ENCODE results near the gene IGSF11.

Gene IGSF11

DNA sequence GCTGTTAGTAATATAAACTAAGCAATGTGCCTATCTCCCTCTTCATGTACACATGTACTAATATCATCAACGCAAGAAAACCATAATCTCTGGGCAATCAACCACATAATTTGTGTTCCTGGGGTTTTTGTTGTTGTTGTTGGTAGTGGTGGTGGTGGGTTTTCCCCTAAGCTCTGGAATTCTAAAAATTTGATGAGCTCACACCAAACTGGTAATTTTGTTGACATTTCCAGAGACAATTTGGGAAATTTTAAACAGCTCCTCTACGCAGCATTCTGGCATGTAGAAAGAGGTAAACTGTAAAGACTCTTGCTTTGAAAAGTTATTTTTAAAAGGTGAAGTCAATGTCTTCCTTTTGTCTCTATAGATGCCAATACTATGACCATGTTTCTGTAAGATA lies 126.7 kb downstream of the IGSF11 start:
- DNase-seq (ENCODE audit: low read depth) = no peak
- H3K4me3 ChIP-seq (ENCODE audit: control insufficient read depth, low read depth, low read length) = no peak overlapping the region
- TF ChIP-seq, protein P1, sequence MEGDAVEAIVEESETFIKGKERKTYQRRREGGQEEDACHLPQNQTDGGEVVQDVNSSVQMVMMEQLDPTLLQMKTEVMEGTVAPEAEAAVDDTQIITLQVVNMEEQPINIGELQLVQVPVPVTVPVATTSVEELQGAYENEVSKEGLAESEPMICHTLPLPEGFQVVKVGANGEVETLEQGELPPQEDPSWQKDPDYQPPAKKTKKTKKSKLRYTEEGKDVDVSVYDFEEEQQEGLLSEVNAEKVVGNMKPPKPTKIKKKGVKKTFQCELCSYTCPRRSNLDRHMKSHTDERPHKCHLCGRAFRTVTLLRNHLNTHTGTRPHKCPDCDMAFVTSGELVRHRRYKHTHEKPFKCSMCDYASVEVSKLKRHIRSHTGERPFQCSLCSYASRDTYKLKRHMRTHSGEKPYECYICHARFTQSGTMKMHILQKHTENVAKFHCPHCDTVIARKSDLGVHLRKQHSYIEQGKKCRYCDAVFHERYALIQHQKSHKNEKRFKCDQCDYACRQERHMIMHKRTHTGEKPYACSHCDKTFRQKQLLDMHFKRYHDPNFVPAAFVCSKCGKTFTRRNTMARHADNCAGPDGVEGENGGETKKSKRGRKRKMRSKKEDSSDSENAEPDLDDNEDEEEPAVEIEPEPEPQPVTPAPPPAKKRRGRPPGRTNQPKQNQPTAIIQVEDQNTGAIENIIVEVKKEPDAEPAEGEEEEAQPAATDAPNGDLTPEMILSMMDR (IDR thresholded peaks at IDR 0.05; ENCODE audit: control insufficient read depth, insufficient read depth, low read depth, low read length, missing control alignments) = no peak

DNA sequence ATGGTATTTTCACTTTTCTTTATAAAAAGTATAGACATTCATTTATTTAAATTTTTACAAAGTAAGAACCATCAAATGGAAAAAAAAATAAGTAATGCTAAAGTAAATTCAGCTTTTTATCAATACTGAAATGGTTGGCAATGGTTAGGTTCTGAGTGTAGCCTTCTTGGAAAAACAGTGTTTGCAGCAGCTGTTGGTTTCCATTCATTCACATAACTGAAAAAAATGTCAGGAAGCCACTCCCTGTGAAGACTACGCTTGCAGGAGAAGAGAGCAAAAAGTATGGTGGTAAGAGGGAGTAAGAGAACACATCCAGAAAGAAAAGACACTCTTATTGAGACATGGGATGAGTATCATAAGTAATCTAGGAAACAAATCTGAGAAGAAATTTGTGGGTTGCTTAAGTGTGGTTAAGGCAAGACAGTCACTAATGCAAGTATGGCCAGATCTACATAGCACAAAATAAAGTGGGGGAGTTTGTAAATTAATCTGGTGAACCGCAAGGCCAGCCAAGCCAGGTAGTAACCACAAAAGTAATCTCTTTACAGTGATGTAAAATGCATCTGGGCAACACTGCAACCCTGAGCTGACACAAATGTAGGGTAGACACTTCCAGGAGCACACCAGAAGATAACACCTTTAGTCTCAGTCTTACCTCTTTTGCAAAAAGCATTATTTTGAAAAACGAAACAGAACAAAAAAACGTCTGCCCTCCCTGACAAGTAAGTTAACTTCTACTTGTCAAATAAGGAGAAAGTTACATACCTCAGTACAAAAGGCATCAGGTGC lies 133.7 kb downstream of the IGSF11 start:
- TF ChIP-seq, protein P1 (IDR thresholded peaks at IDR 0.05; ENCODE audit: control insufficient read depth, insufficient read depth, low read depth, low read length, missing control alignments) = no peak
- no peak for DNase-seq (ENCODE audit: low read depth)

DNA sequence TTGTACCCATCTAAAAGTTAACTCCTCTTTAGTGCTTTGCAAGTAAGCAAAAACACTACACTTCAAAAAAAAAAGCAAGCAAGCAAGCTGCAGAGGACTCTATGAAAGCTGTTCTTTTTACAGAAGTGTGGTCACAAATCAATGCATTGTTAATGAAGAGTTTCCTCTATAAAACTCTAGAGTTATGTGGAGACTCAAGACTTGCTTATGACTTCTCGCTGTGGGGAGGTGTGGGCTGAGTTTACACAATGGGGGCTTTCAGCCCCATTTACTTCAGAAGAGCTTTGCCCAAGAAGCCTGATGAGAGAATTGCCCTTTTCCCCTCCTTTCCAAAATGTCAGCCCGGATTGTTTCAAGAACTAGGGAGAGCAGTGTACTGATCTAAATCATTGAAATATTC lies 144.4 kb downstream of the IGSF11 start:
- DNase-seq (ENCODE audit: low read depth) = no peak
- TF ChIP-seq, protein P1 (IDR thresholded peaks at IDR 0.05; ENCODE audit: control insufficient read depth, insufficient read depth, low read depth, low read length, missing control alignments) = no peak

More for the DNA sequence above, 133.7 kb downstream of the IGSF11 start:
- H3K4me3 ChIP-seq (ENCODE audit: control insufficient read depth, low read depth, low read length) = no peak overlapping the region

DNA sequence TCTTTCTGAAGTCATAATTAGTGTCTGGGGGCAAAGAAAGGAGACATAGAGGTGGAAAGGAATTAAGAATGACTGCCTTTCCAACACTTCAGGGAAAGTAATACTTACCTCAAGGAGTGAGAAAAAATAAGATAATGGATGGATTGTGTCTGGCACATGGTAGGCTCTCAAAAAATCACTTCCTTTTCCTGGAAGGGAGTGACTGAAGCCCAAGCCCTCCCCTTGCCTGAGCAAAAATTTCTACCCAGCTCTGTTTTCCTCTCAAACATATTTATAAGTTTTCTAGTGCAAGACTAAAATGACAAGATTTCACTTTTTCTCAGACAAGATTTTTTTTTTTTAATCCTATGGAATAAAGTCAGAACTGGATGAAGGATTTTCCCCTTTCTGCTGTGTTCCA lies 145.0 kb downstream of the IGSF11 start:
- H3K4me3 ChIP-seq (ENCODE audit: control insufficient read depth, low read depth, low read length) = no peak overlapping the region
- DNase-seq (ENCODE audit: low read depth) = no peak
- TF ChIP-seq, protein P1 (IDR thresholded peaks at IDR 0.05; ENCODE audit: control insufficient read depth, insufficient read depth, low read depth, low read length, missing control alignments) = no peak

More for the DNA sequence above, 144.4 kb downstream of the IGSF11 start:
- no peak overlapping the region for H3K4me3 ChIP-seq (ENCODE audit: control insufficient read depth, low read depth, low read length)

DNA sequence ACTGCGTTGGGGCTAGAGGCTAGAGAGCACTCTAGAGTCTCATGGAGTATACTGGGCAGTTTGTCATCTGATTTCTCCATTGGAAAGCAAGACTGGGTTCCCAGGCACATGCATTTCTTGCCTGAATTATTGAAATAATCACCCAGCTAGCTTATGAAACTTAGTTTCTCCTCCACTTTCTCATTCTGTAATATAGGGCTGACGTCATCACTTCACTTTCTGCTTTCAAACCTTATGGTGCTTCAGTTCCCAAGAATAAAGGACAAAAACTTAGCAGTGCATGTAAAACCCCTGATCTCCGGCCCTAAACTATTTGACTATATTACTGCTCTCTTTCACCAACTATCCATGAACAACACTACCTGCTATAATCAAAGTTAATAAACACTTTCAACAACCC lies 147.9 kb downstream of the IGSF11 start:
- H3K4me3 ChIP-seq (ENCODE audit: control insufficient read depth, low read depth, low read length) = no peak overlapping the region
- DNase-seq (ENCODE audit: low read depth) = no peak
- TF ChIP-seq, protein P1 (IDR thresholded peaks at IDR 0.05; ENCODE audit: control insufficient read depth, insufficient read depth, low read depth, low read length, missing control alignments) = no peak

DNA sequence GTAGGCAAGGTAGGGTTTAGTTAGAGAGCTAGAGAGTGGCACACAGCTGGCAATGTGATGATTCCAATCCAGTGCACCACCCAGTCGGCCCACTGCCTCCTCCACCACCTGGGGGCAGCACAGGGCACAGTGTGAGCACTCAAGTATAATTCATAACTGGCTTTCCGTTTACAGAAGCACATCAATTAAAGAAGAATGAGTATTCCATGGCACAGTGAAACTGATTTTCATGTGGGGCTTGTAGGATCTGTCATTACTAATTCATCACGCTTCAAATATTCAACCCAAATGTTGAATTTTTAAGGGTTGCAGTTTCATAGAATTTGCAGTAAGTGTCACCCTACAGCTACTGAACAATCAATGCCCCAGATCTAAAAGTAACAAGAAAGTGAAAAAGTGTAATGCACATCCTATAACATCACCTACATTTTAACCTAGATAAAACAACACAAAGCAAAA lies 149.9 kb downstream of the IGSF11 start:
- TF ChIP-seq, protein P1 (IDR thresholded peaks at IDR 0.05; ENCODE audit: control insufficient read depth, insufficient read depth, low read depth, low read length, missing control alignments) = peak; percentile 93
- H3K4me3 ChIP-seq (ENCODE audit: control insufficient read depth, low read depth, low read length) = no peak overlapping the region
- no peak for DNase-seq (ENCODE audit: low read depth)
